ENCODE measurements around the gene IPO11. TPM values are rescaled to one million over a fixed set of nuclear protein-coding genes. Genes with fewer than 3 reads are reported as not detected.

The IPO11 gene
- total and polyA plus RNA-seq, 2 experiments from 2014 or later, result 18.7 to 64.7 TPM

- TF ChIP-seq ZNF462 (CRISPR knock-in tag; IDR thresholded peaks at IDR 0.05), result no peak
- TF ChIP-seq ZNF331 (CRISPR knock-in tag; IDR thresholded peaks at IDR 0.05; ENCODE audit: low read depth), result no peak
- no peak for TF ChIP-seq EZH2phosphoT487 (IDR thresholded peaks at IDR 0.05; ENCODE audit: unreplicated experiment)
- no peak for TF ChIP-seq EZH2 (IDR thresholded peaks at IDR 0.05; ENCODE audit: low read depth, unreplicated experiment)
- TF ChIP-seq ETS1 (IDR thresholded peaks at IDR 0.05), result no peak
Observed at GRCh38 chr5:62647241-62647640, 234.7 kb downstream of the IPO11 start (continued).

GRCh38 chr5:62649025-62649424 is 236.5 kb downstream of the IPO11 start:
- no peaks in the 10 kb centered on the region for H4K20me1 ChIP-seq (replicated peaks; ENCODE audit: insufficient read depth)
- no peaks in the 10 kb centered on the region for H3K4me1 ChIP-seq (ENCODE audit: insufficient read depth)
- peaks cover 7% of the 10 kb centered on the region; the same call in 2 of the 3 replicates for H3K9me3 Mint-ChIP-seq
- H3K4me1 Mint-ChIP-seq, result peaks cover 14% of the 10 kb centered on the region
- H3K27me3 ChIP-seq (ENCODE audit: insufficient read depth), result no peaks in the 10 kb centered on the region
- H3F3A ChIP-seq (replicated peaks; ENCODE audit: low read depth), result no peaks in the 10 kb centered on the region
- no peak for TF ChIP-seq ZNF114 (CRISPR knock-in tag; IDR thresholded peaks at IDR 0.05)
- TF ChIP-seq NANOG (IDR thresholded peaks at IDR 0.05; ENCODE audit: borderline replicate concordance), result no peak
- no peak for TF ChIP-seq CTCF (conservative IDR thresholded peaks at IDR 0.05; ENCODE audit: low read depth in 2 of 2)
- no peak for TF ChIP-seq EZH2phosphoT487 (IDR thresholded peaks at IDR 0.05; ENCODE audit: unreplicated experiment)
- H3K27ac Mint-ChIP-seq, result no peak overlapping the region
- peaks cover 2% of the 10 kb centered on the region for H3K27me3 Mint-ChIP-seq (ENCODE audit: insufficient read depth, low read depth, poor library complexity)
- H3K79me2 ChIP-seq (replicated peaks; ENCODE audit: insufficient read depth), result no peaks in the 10 kb centered on the region
- H3K4me3 Mint-ChIP-seq, result no peak overlapping the region
- no peak overlapping the region for H2AFZ ChIP-seq
- no peak overlapping the region for H3K27ac ChIP-seq (ENCODE audit: low read depth)
- H3K36me3 Mint-ChIP-seq (ENCODE audit: low read depth), result peaks cover 12% of the 10 kb centered on the region
- no peak overlapping the region for H3K4me2 ChIP-seq
- ATAC-seq (no peak), DNase-seq (ENCODE audit: low spot score) (no peak)
- H3K9me2 ChIP-seq (ENCODE audit: insufficient read depth), result no peaks in the 10 kb centered on the region
- no peaks in the 10 kb centered on the region for H3K36me3 ChIP-seq (ENCODE audit: insufficient read depth)
- H3K4me3 ChIP-seq, result no peak overlapping the region

Measured in GM23338 (cell line).